GM18867 (cell line): Measurements from ENCODE around the gene NBEAL1.
"Not testable (repeated sequence)": the region's sequence is repeated elsewhere in the genome, so short reads cannot be mapped to it uniquely, and the experiment has no call there.

Source experiments
- ATAC-seq: cut with Tn5 transposase; IDR thresholded peaks from one replicate; pipeline ENCODE4 v1.9.1; 2021; ENCODE audit warnings: mild to moderate bottlenecking, moderate library complexity; ENCODE audit not compliant: unreplicated experiment

NBEAL1 gene

DNA sequence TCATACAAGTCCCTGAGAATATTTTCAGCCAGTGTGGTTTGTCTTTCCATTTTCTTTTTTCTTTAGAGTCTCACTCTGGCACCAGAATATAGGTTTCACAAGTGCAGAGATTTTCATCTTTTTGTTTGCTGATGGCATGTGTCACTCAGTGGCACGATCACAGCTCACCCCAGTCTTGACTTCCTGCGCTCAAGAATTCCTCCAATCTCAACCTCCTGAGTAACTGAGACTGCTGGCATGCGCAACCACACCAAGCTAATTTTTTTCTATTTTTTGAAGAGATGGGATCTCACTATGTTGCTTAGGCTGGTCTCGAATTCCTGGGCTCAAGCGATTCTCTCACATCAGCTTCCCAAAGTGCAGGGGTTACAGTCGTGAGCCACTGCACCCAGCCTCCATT lies 23.9 kb downstream of the NBEAL1 start:
- ATAC-seq, result no peak

DNA sequence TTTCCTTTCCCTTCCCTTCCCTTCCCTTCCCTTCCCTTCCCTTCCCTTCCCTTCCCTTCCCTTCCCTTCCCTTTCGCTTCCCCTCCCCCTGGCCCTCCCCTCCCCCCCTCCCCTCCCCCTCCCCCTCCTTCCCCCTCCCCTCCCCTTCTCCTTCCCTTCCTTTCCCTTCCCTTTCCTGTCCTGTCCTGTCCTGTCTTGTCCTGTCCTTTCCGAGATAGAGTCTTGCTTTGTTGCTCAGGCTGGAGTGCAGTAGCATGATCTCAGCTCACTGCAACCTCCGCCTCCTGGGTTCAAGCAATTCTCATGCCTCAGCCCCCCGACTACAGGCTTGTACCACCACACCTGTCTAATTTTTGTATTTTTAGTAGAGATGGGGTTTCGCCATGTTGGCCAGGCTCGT lies 24.5 kb downstream of the NBEAL1 start:
- not testable (repeated sequence) for ATAC-seq

DNA sequence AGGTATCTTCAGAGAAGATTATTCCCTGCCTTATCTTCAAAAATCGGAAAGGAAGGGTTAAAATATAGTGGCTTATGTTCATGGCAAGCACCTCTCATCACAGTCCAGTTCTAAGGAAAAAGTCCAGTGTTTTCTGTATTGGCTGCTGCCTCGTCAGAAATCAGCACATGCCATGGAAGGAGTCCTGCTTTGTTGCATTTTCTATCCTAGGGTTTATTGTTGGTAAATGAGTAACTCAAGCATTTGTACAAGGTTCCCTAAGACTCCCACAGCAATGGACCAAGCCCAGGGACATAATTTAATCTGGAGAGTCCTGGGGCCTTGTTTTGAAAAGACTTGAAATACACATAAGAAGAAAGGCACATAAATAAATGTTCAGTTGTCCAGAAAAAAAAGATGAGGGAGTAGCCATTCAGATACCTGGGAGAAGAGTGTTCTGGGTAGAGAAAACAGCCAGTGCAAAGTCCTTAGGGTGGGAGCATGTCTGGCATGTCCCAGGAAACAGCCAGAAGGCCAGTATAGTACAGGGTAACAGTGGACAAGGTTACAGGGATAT lies 26.4 kb downstream of the NBEAL1 start:
- no peak for ATAC-seq

DNA sequence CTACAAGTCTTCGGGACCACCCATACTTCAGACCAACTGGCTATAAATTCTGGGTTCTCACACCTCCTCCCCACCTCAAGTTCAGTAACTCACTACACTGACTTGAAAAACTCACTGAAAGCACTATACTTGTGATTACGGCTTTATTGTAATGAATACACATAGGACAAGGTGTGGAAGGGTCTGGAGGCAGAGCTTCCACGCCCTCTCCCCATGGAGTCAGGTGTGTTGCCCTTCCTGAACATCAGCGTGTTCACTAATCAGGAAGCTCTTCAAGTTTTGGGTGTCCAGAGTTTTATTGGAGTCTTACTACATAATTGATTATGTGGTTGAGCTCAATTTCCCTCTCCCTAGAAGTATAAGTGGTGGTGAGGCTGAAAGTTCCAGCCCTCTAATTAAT lies 27.5 kb downstream of the NBEAL1 start:
- no peak for ATAC-seq

DNA sequence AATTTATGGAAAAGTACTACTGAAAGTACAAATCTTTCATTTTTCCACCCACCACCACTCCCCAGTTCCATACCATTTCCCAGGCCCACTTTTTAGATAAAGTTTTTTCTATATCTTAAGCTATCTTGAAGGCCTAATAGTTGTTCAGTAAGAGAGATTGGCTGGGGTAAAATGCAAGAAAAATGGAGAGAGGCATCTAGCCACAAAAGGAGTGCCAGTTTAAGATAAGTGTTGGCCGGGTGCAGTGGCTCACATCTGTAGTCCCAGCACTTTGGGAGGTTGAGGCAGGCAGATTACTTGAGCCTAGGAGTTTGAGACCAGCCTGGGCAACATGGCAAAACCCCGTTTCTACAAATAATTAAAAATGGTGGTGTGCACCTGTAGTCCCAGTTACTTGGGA lies 28.6 kb downstream of the NBEAL1 start:
- ATAC-seq, result no peak

DNA sequence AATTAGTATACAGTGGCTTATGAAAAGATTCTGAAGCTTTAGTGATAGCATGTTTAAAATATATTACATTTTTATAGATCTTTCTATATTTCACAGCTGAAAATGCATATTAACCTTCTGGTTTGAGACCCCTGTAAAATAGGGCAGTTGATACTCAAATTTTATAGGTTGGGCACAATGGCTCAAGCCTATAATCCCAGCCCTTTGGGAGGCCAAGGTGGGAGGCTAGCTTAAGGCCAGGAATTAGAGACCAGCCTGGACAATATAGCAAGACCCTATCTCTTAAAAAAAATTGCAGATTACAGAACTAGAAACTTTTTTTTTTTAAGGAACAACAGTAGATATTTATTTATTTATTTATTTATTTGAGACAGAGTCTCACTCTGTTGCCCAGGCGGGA lies 31.2 kb downstream of the NBEAL1 start:
- ATAC-seq, result no peak

DNA sequence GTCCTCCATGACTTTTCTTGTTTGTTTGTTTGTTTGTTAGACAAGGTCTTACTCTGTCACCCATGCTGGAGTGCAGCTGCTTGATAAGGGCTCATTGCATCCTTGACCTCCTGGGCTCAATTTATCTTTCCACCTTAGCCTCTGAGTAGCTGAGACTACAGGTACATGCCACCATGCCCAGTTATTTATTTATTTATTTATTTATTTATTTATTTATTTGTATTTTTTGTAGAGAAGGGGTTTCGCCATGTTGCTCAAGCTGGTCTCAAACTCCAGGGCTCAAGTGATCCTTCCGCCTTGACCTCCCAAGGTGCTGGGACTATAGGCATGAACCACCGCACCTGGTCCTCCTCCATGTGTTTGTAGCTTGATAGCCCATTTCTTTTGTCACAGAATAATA lies 37.9 kb downstream of the NBEAL1 start:
- ATAC-seq, result no peak

DNA sequence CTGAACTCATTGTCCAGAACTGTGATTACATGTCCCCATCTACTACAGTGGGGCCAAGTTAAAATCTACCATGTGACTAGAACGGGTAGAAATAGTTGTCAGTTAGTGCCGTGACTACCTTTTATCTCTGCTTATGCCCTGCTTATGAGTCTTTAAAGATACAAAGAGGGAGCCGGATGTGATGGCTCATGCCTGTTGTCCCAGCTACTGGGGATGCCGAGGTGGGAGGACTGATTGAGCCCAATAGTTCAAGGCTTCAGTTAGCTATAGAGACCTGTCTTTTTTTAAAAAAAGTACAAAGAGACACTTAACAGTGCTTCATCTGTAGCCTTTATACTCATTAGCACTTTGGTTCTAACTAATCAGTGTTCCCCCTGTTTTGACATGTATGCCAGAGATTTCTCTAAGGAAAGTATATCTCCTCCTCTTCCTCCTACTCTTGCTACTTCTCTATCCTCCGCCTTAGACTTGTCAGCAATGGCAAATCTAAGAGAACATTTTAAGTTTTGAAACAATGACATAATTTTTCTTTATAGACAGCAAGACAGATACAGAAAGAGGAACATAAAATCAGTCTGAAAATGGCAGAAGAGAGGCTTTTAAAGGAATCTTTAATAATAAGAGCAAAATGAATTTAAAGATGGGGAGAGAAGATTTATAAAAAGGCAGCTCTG lies 45.0 kb downstream of the NBEAL1 start:
- ATAC-seq, result no peak

DNA sequence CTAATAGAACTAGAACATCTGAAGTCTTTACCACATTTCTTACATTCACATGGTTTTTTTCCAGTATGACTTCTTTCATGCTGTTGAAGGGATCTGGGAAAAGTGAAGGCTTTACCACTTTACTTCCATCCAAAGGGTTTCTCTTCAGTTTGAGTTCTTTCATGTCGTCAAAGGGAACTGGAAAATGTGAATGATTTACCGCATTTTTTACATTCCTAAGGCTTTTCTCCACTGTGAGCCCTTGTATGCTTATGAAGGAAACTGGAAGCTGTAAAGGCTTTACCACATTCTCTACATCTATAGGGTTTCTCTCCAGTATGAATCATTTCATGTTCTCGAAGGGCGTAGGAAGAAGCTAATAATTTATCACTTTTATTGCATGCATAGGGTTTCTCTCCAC lies 46.7 kb downstream of the NBEAL1 start:
- ATAC-seq, result no peak

DNA sequence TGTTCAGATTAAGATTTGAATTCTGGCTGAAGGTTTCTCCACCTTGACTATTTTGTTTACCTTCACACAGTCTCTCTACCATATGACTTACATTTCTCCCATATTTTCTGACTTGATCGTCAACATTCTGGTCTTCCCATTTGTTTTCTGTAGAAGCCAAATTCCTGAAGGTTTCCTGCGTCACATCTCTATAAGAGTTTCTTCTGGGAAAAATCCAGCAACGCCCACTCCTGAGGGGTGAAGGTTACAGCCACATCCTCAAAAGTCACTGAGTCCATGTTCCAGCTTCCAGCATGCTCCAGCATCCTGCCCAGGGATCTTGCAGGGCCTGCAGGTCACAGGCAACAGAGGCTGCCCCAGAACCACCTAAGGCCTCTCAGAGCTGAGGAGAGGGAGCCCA lies 47.5 kb downstream of the NBEAL1 start:
- ATAC-seq, result no peak

DNA sequence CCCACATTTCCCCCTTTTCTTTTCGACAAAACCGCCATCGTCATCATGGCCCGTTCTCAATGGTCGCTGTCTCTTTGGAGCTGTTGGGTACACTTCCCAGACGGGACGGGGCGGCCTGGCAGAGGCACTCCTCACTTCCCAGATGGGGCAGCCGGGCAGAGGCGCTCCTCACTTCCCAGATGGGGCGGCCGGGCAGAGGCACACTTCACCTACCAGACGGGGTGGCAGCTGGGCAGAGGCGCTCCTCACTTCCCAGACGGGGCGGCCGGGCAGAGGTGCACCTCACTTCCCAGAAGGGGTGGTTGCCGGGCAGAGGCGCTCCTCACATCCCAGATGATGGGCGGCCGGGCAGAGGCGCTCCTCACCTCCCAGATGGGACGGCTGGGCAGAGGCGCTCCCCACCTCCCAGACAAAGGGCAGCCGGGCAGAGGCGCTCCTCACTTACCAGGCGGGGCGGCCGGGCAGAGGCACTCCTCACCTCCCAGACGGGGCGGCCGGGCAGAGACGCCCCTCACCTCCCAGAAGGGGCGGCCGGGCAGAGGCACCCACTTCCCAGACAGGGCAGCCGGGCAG lies 51.9 kb downstream of the NBEAL1 start:
- not testable (repeated sequence) for ATAC-seq

DNA sequence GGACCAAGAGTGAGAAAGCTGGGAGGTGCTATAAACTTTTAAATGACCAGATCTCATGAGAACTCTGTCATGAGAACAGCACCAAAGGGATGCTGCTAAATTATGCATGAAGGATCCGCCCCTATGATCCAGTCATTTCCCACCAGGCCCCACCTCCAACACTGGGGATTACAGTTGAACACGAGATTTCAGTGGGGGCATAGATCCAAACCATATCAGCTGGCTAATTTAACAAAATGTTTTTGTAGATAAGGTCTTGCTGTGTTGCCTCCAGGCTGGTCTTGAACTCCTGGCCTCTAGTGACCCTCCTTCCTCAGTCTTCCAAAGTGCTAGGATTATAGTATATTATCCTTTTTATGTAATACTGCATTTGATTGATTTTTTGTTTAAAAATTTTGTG lies 56.0 kb downstream of the NBEAL1 start:
- no peak for ATAC-seq

DNA sequence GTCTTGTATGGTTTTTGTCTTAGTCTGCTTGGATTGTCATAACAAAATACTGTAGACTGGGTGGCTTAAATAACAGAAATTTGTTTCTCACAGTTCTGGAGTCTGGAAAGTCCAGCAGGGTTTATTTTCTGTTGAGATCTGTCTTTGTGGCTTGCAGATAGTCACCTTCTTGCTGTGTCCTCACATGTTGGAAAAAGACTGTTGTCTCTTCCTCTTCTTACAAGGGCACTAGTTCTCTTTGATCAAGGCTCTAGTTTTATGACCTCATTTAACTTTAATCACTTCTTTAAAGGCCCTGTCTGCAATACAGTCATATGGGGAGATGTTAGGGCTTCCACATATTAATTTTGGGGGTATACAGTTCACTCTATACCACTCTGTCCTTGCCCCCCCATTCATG lies 56.5 kb downstream of the NBEAL1 start:
- ATAC-seq, result no peak

DNA sequence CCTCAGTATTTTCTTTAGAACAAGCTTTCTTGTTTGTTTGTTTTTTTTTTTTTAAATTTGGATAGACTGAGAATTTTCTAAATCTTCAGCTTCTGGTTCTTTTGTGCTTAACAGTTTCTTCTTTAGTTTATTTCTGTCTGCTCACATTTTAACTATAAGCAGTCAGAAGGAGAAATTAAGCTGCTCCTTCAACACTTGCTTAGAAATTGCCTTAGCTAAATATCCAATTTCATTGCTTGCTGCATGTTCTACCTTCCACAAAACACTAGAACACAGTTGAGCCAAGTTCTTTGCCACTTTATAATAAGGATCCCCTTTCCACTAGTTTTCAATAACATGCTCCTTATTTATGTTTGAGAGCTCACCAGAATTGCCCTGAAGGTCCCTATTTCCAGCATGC lies 57.7 kb downstream of the NBEAL1 start:
- ATAC-seq, result no peak

DNA sequence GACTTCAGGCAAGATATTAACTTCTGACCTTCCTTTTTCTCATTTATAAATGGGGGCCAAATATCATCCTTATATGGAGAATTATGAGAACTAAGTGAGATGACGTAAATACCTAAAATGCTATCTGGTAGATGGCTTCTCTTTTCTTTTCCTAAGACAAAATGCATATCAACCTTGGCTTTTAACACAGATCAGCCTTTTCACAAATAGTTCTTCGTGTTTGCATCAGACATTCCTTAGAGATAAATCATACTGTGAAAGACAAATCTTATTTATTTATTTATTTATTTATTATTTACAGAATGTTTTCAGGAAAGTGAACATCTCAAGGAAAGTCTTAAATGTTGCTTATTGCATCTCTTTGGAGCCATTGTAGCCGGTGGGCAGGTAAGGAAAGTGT lies 62.8 kb downstream of the NBEAL1 start:
- ATAC-seq, result no peak

DNA sequence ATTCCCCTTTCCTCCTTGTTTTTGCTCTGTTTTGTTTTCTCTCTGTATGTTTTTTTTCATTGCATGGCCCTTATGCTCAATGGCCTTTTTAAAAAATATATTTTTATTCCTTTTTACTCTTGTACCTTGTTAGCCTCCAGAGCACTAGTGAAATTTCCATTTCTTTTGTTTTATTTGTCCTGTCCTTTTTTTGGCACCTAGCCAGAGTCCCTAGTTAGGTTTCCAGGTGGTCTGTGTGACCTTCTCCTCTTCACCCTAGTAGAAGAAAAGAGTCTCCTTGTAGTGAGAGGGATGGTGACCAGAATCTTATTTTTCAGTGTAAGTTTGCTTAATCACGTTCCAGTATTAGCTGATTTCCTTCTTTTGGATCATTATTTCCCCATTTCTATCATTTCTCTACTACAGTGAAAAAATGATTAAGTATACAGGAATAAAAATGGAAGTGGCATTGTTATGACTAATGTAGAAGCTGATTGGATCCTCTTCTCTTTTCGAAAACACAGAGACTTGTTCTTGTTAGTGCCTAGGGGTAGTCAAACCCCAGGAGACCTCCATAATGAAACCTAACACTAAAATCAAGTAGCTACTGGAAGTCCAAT lies 65.9 kb downstream of the NBEAL1 start:
- ATAC-seq, result no peak

DNA sequence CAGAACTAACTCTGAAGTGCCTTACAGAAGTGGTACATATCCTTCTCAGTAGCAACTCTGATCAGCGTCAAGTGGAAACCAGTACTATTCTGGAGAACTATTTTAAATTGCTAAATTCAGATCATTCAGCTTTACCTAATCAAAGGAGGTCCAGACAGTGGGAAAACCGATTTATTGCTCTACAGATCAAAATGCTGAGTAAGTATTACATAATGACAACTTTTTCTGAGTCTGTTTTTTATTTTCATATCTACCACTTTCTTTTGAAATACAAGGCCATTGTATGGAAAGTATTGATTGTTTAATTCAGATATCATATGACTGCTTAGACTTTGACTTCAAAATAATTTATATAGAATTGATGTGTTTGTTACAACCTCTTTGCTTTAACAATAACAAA lies 68.7 kb downstream of the NBEAL1 start:
- ATAC-seq, result no peak

DNA sequence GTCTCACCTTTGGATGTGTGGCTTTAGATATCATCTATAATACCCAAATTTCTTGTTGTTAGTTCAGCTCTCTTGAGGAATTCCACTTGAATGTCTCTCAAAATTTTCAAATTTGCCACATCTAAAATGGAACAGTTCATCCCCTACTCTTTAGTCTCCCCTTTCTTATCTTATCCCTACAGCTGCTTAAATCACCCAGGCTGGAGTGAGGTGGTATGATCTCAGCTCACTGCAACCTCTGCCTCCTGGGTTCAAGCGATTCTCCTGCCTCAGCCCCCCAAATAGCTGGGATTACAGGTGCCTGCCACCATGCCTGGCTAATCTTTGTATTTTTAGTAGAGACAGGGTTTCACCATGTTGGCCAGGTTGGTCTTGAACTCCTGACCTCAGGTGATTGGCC lies 71.7 kb downstream of the NBEAL1 start:
- not testable (repeated sequence) for ATAC-seq

DNA sequence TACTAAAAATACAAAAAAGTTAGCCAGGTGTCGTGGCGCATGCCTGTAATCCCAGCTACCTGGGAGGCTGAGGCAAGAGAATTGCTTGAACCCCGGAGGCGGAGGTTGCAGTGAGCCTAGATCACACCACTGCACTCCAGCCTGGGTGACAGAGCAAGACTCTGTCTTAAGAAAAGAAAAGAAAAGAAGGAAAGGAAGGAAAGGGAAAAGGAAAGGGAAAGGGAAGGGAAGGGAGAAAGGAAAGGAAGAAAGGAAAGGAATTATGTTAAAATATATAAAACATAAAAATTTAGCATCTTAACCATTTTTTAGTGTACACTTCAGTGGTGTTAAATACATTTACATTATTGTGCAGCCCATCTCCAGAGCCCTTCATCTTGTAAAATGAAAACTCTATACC lies 76.0 kb downstream of the NBEAL1 start:
- ATAC-seq, result not testable (repeated sequence)

DNA sequence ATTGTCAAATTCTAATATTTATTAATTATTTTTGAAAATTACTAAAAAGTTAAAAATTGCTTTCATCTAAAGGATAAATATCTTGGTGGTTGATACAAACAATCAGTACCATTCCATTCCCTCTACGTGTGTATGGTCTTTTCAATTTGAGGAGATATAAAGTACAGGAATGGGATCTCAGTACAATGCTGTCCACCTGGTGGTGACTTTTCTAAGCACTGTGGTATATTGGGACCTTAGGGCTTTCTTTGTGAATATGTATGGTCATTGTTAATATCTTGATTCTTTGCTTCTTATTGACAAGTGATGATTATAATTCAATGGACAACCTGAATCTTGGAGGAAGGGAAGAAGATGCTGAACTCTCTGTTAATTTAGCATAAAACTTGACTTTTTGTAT lies 83.1 kb downstream of the NBEAL1 start:
- no peak for ATAC-seq

DNA sequence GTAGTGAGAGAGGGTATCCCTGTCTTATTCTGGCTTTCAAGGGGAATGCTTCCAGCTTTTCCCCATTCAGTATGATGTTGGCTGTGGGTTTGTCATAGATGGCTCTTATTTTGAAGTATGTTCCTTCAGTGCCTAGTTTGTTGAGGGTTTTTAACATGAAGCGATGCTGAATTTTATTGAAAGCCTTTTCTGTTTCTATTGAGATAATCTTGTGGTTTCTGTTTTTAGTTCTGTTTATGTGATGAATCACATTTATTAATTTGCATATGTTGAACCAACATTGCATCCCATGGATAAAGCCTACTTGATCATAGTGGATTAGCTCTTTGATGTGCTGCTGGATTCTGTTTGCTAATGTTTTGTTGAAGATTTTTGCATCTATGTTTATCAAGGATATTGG lies 87.7 kb downstream of the NBEAL1 start:
- ATAC-seq, result not testable (repeated sequence)

DNA sequence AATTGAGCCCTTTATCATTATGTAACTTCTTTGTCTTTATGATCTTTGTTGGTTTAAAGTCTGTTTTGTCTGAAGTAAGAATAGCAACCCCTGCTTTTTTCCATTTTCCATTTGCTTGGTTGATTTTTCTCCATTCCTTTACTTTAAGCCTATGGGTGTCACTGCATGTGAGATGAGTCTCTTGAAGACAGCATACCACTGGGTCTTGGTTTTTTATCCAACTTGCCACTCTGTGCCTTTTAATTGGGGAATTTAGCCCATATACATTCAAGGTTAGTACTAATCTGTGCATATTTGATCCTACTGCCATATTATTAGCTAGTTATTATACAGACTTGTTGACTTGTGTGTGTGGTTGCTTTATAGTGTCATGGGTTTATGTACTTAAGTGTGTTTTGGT lies 89.6 kb downstream of the NBEAL1 start:
- ATAC-seq, result no peak
